Endothelial cell of hepatic sinusoid (primary cell): ENCODE measurements around the gene CD300H.

ENCODE experiments used
- in situ Hi-C: cut with HindIII; loops from 2 replicates; pipeline ENCODE4 v1.10.0; 2017; ENCODE audit warnings: low sequenced_read_pairs

Gene CD300H

DNA sequence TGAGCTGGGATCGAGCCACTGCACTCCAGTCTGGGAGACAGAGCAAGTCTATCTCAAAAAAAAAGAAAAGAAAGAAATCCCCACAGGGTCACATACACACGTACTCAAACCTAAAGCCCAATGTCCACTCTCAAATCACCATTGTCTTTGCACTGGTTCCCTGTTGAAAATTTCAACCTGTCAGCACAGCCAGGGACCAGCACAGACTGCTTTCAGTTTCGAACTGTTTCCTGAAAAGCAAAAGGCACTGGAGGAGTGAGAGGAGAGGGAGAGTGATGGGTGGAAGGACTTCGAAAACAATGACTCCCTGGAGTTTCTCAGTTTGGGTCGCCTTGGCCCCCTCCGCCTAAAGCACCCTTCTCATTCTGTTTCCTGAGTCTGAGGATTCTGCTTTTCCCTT lies 12.4 kb downstream of the CD300H start:
- in situ Hi-C loops, result loop anchor here (5.0 kb wide), 1 partner anchor 73 kb away; no protein-coding TSS in a partner anchor

DNA sequence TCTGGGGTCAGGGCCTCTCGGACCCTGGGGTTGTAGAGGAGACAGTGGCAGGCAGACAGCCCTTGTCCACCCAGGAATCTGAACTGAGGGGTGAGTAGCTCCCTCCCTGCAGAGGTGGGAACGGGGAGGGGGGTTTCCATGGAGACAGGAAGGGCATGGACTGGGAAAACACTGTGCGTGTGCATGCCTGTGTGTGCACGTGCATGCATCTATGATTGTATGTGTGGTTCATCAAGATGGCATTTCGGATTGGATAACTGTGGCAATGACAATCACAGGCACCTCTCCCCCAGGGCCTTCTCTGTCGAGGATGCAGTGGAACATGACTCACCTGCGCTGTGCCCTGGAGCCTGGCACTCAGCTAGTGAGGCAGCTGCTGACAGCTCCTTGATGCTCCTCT lies 15.3 kb downstream of the CD300H start:
- in situ Hi-C loops, result no loop called here

DNA sequence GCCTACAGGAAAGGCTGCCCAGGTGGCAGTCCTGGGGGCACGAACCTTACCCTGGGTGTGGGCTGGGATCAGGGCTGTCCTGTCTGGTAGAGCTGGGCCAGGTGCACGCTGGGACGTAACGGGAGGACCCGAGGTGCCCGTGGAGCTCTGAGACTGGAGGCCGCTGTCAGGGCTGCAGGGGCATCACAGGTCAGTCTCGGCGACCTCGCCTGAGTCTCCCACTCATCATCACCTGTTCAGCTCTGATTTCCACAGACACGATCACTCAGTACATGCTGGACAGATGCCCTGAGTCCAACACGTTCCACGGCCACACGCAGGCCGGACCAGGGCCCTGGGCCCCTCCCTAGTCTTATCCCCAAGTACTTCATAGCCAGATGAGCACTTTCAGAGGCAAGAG lies 16.7 kb downstream of the CD300H start:
- in situ Hi-C loops, result no loop called here

- in situ Hi-C loops, result no loop called here
These were observed 18.0 kb downstream of the CD300H start for GRCh38 chr17:74549343-74549742.

- in situ Hi-C loops, result no loop called here
These were observed 19.6 kb downstream of the CD300H start for GRCh38 chr17:74547736-74548135.

DNA sequence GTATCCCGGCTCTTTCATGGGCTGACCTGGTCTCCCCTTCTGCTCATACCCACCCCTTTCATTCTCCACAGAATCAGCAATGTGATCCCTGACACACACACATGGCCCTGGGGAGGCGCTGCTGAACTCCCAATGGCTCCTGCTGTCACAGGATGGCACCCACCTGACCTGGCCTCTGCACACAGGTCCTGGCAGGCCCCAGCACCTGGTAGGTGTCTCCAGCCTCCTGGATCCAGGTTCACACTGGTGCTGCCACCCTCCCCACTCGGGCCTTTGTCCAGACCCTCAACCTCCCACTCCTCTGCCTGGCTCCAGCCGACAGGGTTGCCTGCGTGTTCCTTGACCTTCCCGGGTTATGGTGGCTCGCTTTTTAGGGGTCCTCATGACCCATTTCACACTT lies 20.0 kb downstream of the CD300H start:
- in situ Hi-C loops, result no loop called here

GRCh38 chr17:74546586-74546985 lies 20.7 kb downstream of the CD300H start:
- in situ Hi-C loops, result no loop called here

- in situ Hi-C loops, result no loop called here
These were observed 21.5 kb downstream of the CD300H start, which contains the start of gene CD300C for GRCh38 chr17:74545843-74546230. TSS of gene CD300C (minus strand) at chr17:74546115. CDS start at chr17:74545782, 333 bp downstream.

DNA sequence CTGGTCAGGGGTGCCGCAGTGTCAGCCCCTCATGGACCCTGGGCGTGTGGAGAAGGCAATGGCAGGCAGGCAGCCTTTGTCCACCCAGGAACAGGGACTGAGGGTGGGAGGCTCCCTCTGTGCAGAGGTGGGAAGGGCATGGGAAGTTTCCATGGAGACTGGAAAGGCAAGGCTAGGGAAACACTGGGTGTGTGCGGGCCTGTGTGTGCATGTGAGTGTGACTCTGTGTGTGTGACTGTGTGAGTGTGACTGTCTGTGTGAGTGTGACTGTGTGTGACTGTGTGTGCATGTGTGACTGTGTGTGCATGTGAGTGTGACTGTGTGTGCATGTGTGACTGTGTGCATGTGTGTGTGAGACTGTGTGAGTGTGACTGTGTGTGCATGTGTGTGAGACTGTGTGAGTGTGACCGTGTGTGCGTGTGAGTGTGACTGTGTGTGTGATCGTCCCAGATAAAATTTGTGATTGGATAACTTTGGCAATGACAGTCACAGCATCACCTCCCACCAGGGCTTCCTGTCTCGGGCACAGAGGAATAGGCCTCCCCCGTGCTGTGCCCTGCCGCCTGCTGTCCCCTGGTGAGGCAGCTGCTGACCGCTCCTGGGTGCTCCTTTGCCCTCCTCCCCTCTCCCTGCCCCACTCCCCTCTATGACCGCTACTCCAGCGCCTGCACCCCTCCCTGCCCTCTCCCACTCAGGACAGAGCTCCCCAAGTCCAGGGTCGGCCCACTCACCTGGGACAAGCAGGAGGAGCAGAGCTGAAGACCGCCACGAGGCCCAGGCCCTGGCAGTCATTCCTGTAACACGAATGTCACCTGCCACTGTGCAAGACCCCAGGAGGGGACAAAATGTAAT lies 22.1 kb downstream of the CD300H start:
- in situ Hi-C loops, result no loop called here

GRCh38 chr17:74543891-74544760 lies 23.2 kb downstream of the CD300H start:
- in situ Hi-C loops, result no loop called here

DNA sequence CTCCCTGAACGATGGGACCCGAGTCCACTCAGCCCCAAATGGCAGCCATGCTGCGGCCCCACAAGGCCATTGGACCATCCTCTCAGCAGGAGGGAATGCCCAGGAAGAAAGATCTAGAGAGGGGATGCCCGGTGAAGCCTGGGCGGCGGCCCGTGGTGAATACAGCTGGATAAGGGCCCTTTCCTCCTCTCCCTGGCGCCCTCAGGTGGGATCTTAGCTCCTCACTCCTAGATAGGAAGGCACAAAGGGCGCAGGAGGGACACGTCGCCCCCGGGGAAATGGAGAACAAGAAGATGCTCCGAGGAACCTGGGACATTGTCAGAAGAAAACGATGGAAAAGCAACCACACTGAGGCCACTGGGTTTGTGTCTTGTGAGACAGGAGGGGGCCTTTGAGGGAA lies 23.9 kb downstream of the CD300H start:
- in situ Hi-C loops, result no loop called here

- in situ Hi-C loops, result no loop called here
These were observed 24.5 kb downstream of the CD300H start for GRCh38 chr17:74542727-74543383.

DNA sequence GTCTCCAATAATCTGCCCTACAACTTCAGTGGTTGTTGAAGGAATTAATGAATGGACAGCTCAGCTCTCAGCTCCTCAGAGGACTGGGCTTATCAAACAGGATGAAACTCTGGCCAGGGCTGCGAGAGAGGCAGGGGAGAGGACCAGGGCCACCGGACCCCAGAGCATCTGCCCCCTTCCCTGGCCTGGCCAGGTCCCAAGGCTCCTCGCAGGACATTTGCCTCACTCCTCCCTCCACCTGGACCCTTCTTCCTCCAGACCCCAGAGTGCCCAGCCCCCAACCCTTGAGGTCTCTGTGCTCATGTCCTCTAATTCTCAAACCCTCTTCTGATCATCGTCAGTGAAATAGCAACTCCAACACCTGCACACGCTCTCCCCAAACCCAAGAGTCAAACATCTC lies 25.1 kb downstream of the CD300H start:
- in situ Hi-C loops, result no loop called here

DNA sequence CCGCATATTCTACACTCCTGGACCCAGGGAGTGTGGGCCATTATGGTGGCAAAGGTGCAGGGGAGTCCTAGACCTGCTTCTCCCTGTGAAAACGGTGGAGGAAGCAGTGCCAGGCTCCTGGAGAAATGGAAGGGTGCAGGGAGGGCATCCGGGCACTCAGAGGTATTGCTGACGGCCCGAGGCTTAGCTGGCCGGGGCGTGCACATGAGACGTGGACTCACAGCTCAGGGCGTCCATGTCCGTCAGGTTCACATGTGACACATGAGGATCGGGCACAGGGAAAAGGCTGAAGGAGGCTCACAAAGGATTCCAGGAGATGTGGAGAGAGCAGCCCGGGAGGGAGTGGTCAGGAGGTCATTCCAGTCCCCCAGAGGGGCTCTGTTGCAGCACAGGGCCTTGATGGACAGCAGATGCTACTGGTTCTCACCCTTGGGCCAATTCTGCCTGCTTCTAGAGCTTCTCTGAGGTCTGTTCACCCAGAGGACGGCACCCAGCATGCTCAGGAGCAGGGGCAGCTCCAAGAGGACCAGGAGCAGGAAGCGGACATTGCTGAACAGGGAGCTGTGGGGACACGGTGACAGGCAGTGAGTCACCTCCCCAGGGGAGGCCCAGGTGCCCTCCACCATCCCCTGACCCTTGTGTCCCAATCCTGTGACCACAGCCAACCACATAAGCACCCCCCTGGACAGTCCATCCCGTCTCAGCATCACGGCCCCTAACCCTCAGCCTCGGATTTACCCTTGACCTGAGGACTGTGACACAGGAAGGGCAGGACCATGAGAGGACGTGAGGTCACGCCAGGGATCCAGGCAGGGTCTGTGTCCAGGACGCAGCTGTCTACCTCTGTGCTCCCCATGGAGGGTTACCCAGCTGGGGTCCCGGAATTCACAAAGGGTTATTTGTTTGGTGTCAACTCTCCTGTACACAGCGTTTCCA lies 25.9 kb downstream of the CD300H start:
- in situ Hi-C loops, result no loop called here

DNA sequence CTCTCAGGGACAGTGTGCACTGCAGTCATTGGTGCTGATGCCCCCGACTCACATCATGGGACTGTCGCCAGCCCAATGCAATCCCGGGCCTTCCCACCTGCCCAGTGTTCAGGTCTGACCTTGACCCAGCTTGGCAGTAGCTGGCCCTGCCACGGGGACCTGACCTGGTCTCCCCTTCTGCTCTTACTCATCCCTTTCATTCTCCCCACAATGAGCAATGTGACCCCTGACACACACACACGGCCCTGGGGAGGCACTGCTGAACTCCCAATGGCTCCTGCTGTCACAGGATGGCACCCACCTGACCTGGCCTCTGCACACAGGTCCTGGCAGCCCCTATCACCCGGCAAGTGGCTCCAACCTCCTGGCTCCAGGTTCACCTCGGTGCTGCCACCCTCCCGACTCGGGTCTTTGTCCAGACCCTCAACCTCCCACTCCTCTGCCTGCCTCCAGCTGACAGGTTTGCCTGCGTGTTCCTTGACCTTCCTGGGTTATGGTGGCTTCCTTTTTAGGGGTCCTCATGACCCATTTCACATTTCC lies 28.0 kb downstream of the CD300H start:
- in situ Hi-C loops, result no loop called here

- in situ Hi-C loops, result no loop called here
These were observed 30.4 kb downstream of the CD300H start for GRCh38 chr17:74536890-74537289.

DNA sequence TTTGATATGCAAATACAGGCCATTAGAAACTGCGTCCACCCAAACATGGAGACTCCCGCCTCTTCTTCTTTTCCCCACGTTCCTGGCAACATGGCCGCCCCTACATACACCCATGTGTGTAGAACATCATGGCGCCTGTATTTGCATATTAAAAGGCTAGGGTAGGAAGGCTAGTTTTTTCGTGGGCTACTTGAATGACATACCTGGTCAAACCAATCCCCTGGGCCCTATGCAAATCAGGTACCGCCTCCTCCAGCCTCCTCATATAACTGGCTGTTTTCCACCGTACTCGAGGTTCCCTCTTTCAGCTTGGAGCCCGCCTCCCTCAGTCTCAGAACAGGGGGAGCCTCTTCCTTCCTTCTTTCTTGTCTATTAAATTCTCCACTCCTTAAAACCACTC lies 35.2 kb downstream of the CD300H start:
- in situ Hi-C loops, result no loop called here

DNA sequence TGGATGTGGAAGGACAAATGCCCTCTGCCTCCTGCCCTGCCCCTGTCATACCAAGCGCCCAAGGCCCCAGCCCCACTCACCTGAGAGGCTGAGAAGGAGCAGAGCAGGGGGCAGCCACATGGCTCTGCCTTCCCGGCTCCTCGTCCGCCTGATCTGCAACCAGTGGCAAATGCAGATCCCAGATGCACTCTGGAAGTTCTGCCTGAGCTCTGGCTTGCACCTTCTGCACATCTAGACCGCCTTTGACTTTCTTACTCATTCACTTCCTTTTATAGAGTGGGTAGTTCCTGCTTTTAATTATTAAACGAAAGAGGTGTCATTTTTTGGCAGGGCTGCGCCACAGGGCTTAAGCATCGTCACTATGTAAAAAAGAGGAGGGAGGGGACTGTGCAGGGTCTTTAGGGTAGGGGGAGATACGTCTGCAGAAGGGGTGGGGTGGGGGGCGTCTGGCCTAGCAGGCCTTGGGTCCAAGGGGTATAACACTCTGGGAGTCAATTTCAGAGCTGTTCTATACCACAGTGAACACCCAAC lies 36.0 kb downstream of the CD300H start, which contains the start of gene CD300LB:
TSS of gene CD300LB (minus strand) at position 245 of the 531 bp plus-strand sequence. CDS start at position 120, 125 bp downstream.
- in situ Hi-C loops, result no loop called here

DNA sequence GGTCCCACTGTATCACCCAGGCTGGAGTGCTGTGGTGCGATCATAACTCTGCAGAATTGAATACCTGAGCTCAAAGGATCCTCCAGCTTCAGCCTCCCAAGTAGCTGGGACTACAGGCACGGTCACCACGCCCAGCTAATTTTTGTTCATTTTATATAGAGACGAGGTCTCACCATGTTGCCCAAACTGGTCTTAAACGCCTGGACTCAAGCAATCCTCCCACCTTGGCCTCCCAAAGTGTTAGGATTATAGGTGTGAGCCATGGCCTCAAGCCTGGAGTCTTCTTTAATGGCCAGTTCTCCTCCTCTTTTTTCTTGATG lies 36.5 kb downstream of the CD300H start:
- in situ Hi-C loops, result no loop called here

- in situ Hi-C loops, result no loop called here
These were observed 38.1 kb downstream of the CD300H start for GRCh38 chr17:74529243-74529642.
